Measurements from ENCODE around the gene CNPY4. TPM values are rescaled to one million over a fixed set of nuclear protein-coding genes. Genes with fewer than 3 reads are reported as not detected.
A peak's percentile ranks its signal among the peaks of the same experiment; 100 is the strongest.

CNPY4 gene
- total and polyA plus RNA-seq, 9 donors: 11.7 to 42.8 (median 24.9) TPM

- 65 to 76% (median 73%) methylated on average over 16 of the region's 16 CpGs for WGBS, 3 donors
- Histone ChIP-seq H3K9me3 (no peaks in the 10 kb centered on the region), H3K27ac (no peak overlapping the region), H3K36me3 (no peaks in the 10 kb centered on the region), H3K4me1 (ENCODE audit: insufficient read depth) (no peaks in the 10 kb centered on the region), H3K27me3 (no peaks in the 10 kb centered on the region), H3K4me3 (no peak overlapping the region)
- TF ChIP-seq POLR2A (IDR thresholded peaks at IDR 0.05): no peak
- TF ChIP-seq, protein P1, sequence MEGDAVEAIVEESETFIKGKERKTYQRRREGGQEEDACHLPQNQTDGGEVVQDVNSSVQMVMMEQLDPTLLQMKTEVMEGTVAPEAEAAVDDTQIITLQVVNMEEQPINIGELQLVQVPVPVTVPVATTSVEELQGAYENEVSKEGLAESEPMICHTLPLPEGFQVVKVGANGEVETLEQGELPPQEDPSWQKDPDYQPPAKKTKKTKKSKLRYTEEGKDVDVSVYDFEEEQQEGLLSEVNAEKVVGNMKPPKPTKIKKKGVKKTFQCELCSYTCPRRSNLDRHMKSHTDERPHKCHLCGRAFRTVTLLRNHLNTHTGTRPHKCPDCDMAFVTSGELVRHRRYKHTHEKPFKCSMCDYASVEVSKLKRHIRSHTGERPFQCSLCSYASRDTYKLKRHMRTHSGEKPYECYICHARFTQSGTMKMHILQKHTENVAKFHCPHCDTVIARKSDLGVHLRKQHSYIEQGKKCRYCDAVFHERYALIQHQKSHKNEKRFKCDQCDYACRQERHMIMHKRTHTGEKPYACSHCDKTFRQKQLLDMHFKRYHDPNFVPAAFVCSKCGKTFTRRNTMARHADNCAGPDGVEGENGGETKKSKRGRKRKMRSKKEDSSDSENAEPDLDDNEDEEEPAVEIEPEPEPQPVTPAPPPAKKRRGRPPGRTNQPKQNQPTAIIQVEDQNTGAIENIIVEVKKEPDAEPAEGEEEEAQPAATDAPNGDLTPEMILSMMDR (IDR thresholded peaks at IDR 0.05): no peak
- no peak for TF ChIP-seq EP300 (IDR thresholded peaks at IDR 0.05)
- intact Hi-C loops (cut with DNase I): no loop called here
- DNase-seq: no peak
Measured at GRCh38 chr7:100093925-100094486, 25.4 kb upstream of the CNPY4 start.

DNA sequence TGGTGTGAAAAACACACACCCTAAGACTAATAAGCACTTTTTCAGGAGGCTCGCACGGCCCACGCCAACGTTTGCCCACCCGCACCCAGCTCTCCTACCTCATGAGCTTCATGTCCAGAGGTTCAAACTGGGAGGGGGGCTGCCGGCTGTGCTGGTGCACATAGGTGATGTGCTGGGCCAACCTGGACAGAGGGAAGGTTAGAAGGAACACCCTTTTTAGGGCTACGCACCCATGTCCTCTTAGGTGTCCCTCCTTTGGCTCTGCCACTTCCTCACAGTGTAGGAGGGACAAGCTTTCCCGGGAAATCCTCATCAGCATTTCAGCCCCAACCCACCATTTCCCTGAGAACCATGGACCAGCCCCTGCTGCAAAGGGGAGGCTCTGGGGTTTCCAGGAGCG is 24.1 kb upstream of the CNPY4 start:
- H3K4me1 ChIP-seq (ENCODE audit: insufficient read depth): no peaks in the 10 kb centered on the region
- no peak overlapping the region for H3K27ac ChIP-seq
- no peaks in the 10 kb centered on the region for H3K36me3 ChIP-seq
- no peak for TF ChIP-seq POLR2A (IDR thresholded peaks at IDR 0.05)
- intact Hi-C loops (cut with DNase I): no loop called here
- DNase-seq: no peak
- WGBS, 3 donors: 72 to 83% (median 75%) methylated on average over 9 of the region's 9 CpGs
- no peaks in the 10 kb centered on the region for H3K27me3 ChIP-seq
- H3K4me3 ChIP-seq: no peak overlapping the region
- H3K9me3 ChIP-seq: no peaks in the 10 kb centered on the region

DNA sequence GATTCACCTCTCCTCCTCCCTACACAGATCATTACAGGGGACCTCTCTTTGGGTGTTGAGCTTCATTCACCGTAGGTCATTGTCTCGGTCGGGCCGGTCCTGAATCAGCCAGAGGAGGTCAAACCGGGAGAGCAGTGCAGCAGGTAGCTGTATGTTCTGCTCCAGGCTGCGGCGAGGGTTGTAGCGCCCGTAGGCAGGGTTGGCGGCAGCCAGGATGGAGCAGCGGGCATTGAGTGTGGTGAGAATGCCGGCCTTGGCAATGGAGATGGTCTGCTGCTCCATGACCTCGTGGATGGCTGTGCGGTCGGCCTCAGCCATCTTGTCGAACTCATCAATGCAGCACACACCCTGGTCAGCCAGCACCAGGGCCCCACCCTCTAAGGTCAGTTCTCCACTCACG is 23.7 kb upstream of the CNPY4 start:
- no peak for DNase-seq
- TF ChIP-seq, protein P1 (IDR thresholded peaks at IDR 0.05): no peak
- TF ChIP-seq POLR2A (IDR thresholded peaks at IDR 0.05): no peak
- no peak for TF ChIP-seq EP300 (IDR thresholded peaks at IDR 0.05)
- no peaks in the 10 kb centered on the region for H3K27me3 ChIP-seq
- H3K9me3 ChIP-seq: no peaks in the 10 kb centered on the region
- H3K4me1 ChIP-seq (ENCODE audit: insufficient read depth): no peaks in the 10 kb centered on the region
- intact Hi-C loops (cut with DNase I): no loop called here
- WGBS, 3 donors: 84 to 91% (median 84%) methylated on average over 17 of the region's 17 CpGs
- no peak overlapping the region for H3K27ac ChIP-seq
- H3K4me3 ChIP-seq: no peak overlapping the region
- no peaks in the 10 kb centered on the region for H3K36me3 ChIP-seq

DNA sequence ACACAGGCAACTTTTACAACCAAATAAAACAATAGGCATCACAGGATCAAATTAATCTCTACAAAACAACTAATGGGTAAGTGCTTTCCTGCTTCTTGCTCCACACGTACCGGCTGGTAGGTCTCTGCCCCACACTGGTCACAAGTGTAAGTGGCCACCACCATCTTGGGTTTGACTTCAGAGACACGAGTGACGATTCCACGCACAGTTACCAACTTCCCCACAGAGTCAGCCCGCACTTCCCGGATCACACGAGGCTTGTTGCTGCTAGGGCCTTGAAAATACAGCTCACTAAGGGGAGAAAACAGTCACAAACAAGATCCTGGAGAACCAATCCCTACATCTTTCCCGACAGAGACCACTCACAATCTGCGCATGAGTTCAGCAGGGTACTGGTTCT is 20.5 kb upstream of the CNPY4 start:
- intact Hi-C loops (cut with DNase I): no loop called here

GRCh38 chr7:100099452-100099851 is 20.0 kb upstream of the CNPY4 start:
- no peaks in the 10 kb centered on the region for H3K4me1 ChIP-seq (ENCODE audit: insufficient read depth)
- H3K4me3 ChIP-seq: peak overlapping the region; percentile 85
- peak overlapping the region in 1 of 2 donors; percentile 91 for H3K27ac ChIP-seq
- TF ChIP-seq POLR2A (IDR thresholded peaks at IDR 0.05) (no peak), EP300 (IDR thresholded peaks at IDR 0.05) (no peak)
- TF ChIP-seq, protein P1 (IDR thresholded peaks at IDR 0.05): no peak
- no peaks in the 10 kb centered on the region for H3K9me3 ChIP-seq
- WGBS, 3 donors: 19 to 48% (median 22%) methylated on average over 12 of the region's 12 CpGs
- no peak for DNase-seq
- H3K27me3 ChIP-seq: no peaks in the 10 kb centered on the region
- no peaks in the 10 kb centered on the region for H3K36me3 ChIP-seq
- intact Hi-C loops (cut with DNase I): no loop called here

More for the DNA sequence above, 20.5 kb upstream of the CNPY4 start:
- Histone ChIP-seq H3K27me3 (no peaks in the 10 kb centered on the region), H3K27ac (no peak overlapping the region), H3K36me3 (no peaks in the 10 kb centered on the region), H3K4me1 (ENCODE audit: insufficient read depth) (no peaks in the 10 kb centered on the region), H3K9me3 (no peaks in the 10 kb centered on the region), H3K4me3 (no peak overlapping the region)
- TF ChIP-seq, protein P1 (IDR thresholded peaks at IDR 0.05): no peak
- no peak for TF ChIP-seq EP300 (IDR thresholded peaks at IDR 0.05)
- 64 to 76% (median 67%) methylated on average over 10 of the region's 10 CpGs for WGBS, 3 donors
- DNase-seq: no peak
